Right kidney (tissue), 1 donor: Measurements from ENCODE around the gene BMAL1.

Experiments
- DNase-seq: peaks from one replicate; pipeline ENCODE4 v3.0.0-alpha.2; 2016

BMAL1 gene

DNA sequence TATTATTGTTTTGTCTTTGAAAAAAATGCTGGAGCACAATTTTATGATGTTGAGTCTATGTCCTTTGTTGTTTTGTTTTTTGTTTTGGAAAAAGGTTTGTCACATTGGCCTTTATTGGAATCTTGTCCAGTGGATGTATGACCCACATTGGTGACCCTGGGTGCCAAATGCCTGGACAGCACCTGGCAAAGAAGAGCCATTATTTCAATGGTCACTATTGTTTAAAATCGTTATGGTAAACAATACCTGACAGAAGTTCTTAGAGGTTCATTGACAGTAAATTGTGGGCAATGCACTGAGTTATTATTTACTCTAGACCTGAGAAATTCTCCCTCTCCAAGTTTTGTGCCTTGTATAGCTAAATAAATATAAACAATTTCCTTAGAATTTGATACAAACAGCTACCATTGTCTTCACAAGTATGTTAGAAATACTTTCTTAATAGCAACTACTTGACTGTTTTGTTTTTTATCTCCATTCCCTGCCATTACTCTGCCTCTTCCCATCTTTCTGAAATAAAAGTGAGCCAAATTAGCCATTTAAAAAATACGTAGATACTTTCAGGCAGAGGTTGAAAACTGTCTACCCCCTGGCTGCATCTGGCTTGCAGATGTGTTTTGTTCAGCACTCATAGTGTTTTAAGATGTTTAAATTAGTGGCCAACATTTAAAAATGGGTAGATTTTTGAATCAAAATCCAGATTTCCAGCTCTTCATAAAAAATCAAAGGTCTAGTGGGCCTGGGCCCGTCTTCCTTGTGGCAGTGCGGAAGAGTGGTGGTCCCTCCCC, 39.9 kb downstream of the BMAL1 start:
- DNase-seq, result no peak

DNA sequence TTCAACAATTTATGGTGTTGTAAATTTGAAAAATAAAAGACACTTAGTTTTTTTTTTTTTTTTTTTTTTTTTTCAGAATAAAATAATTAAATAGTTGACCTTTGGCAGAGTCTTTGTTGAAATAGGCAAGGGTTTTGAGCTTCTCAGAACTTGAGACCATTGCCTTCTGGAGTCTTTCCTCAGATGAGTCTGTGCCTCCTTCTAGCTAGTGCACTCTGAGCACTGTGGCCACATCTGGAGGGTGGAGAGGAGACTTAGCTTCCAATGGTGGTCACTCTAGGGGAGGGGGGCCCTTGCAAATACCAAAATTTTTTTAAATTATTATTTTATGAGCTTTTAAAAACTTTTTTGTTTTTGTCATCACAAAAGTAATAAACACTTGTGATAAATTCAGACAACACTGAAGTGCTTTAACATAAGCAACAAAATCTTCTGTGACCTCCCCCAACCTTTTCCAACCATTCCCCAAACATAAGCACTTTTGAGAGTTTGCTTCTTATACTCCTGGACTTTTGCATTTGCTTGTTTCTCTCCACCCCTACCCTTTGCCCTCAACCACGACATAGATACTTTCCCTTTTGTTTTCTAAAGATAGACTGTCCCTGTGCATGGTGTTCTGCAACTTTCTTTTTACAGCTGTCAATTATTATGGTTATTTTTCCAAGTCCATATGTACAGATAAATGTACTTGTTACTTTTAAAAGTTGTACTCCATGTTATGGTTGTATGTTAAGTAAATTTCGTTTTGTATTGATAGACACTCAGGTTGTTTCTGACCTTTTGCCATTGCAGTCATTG, 41.1 kb downstream of the BMAL1 start:
- no peak for DNase-seq

DNA sequence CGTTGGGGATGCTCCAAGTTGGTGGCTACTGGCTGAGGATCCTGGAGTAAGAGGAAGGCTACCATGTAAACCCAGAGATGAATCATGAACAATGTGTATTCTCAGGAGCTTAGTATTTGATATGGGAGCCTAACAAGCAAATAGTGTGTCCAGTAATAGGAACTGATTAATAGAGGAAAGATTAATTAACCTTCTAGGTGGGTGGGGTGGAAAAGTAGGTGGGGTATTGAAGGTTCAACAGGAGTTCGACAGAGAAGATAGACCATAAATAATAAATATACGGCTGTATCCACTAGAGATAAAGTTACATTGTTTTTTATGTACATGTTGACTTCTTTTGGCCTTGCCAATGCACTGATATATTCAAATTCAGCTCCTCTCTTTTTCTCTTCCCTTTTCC, 43.1 kb downstream of the BMAL1 start:
- no peak for DNase-seq

GRCh38 chr11:13321431-13321830, 43.8 kb downstream of the BMAL1 start:
- DNase-seq, result no peak

DNA sequence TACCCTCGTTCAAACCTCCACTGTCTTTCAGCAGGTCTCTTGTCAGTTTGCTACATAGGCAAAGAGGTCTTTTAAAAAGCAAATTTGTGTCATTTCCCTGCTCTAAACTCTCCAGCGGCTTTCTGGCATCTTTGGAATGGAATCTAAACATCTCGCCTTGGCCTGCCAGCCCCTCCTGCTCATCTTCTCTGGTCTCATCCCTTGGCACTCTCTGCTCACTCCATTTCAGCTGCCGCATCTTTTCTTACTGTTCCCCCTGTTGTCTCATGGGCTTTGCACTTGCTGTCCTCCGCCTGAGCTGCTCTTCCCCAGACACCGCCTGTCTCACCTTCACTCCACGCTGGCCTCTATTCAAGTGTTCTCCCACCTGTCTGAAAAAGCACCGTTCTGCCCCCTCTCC, 46.6 kb downstream of the BMAL1 start:
- DNase-seq, result no peak

GRCh38 chr11:13324709-13325108, 47.1 kb downstream of the BMAL1 start:
- no peak for DNase-seq

GRCh38 chr11:13327421-13327820, 49.8 kb downstream of the BMAL1 start:
- no peak for DNase-seq

GRCh38 chr11:13328286-13328685, 50.7 kb downstream of the BMAL1 start:
- no peak for DNase-seq

DNA sequence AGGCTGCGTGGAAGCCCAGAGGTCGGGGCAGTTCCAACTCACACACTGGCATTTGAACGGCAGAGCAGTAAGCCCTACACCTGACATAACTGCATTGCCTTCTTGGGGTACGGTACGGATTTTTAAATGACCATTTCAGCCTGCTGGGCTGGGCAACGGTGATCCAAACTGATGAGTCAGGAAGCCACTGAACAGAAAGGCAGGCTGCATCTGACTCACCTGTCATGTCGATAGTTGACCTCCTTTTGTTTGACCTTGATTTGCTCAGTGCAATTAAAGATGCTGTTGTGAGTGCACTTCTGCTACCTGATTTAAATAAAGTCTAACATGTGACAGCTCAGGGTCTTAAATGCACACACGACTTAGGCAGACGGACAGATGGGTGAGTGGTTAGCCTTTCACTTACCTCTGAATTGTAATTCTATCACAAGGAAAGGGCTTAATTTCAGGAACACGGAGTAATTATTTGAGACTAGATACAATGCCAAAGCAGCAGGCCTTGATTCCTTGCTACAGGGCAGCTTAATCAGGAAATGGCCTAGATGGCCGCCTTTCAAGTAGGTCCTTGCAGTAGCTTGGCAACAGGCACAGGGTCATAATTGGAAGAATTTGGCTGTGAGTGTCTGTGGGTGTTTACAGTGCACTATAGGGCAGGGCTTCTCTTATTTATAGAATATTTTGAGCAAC, 52.2 kb downstream of the BMAL1 start:
- no peak for DNase-seq

DNA sequence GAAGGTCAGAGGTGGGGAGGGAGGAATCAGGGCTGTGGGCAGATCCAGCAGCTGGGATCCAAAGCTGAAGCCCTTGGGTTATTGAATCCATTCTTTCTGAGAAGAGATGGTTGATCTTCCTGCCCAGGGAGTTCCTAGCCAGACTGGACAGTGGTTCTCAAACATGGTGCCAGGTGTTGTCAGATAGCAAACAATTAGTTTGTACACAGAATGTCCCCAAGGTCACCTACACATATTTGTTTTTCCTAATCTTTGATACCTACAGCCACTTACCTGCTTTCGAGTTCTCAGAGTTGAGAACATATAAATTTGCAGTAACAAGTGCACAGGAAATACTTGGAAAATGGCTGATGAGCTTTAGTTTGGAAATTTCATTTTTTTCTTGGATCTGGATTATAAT, 54.5 kb downstream of the BMAL1 start:
- no peak for DNase-seq

GRCh38 chr11:13333456-13333957, 55.9 kb downstream of the BMAL1 start:
- DNase-seq, result no peak

- DNase-seq, result no peak
Observed at GRCh38 chr11:13334034-13334786, 56.6 kb downstream of the BMAL1 start.

- no peak for DNase-seq
Observed at GRCh38 chr11:13335319-13335718, 57.7 kb downstream of the BMAL1 start.

- DNase-seq, result no peak
Observed at GRCh38 chr11:13336246-13336878, 58.8 kb downstream of the BMAL1 start.

- no peak for DNase-seq
Observed at GRCh38 chr11:13338019-13338426, 60.4 kb downstream of the BMAL1 start.

DNA sequence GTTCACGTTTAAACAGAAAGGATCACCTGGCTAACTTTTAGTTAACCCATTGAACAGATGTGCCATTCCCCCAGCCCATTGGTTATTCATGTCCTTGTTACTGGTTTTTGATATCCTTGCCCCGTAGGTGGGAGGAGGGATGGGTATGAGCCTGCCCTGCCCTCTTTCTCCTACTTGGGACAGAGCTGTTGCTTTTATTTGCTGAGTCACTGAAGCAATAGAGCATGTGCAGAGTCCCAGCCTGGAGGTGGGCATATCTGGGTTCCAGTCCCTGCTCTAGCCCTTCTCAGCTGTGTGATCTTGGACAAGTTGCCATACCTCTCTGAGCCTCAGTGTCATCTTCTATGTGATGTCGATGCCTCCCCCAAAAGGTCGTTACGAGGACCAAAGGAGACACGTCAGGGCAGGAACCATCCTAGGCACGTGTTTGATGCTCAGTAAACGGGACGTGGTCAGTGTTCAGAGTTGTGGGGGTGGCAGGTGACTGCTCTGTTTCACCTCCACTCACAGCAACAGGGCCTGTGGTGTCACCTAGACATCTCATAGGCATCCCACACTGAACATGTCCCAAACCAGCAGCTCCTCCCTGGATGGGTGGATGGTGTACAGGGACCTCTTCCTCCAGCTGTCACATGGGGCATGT, 61.0 kb downstream of the BMAL1 start:
- DNase-seq, result no peak

GRCh38 chr11:13339195-13340153, 61.9 kb downstream of the BMAL1 start:
- DNase-seq, result no peak

DNA sequence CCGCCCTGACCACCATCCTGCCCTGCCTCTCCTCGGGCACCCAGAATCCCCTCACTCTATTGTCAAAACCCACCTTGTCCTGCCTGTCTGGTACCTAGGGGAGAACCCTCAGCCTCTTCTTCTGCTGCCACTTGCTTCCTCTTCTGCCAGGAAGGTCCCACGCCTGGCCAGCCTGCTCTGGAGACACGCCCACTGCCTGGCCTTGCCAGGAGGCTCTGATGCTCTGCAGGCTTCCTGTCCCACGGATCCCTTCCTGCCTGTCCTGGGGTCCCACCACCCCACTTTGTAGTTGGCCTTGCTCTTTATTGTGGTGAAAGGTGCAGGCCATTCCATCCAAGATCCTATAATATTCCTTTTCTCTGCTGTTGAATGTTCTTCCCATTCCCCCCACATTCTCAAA, 63.4 kb downstream of the BMAL1 start:
- DNase-seq, result no peak

DNA sequence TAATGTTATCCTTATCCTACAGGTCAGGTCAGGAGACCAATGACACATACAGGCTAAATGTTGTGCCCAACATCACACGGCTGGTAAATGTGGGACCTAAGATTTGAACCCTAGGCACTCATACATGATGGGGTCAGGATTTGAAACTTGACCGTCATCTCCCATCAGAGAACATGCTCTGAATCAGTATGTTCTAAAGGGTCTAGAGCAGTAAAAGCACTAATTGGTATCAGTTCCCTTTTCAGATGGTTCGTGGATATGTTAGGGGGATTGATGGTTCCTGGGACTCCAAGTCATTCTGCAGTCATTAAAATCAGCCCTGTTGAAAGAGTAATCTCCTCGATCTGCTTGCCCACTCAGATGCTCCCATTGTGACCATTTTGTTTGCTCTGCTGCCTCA, 65.5 kb downstream of the BMAL1 start:
- DNase-seq, result no peak
